HG02610 (cell line): ENCODE measurements around the gene FARS2.

Experiments used
- ATAC-seq: cut with Tn5 transposase; IDR thresholded peaks from one replicate; pipeline ENCODE4 v1.9.1; 2021; ENCODE audit warnings: mild to moderate bottlenecking, moderate library complexity; ENCODE audit not compliant: unreplicated experiment

Gene FARS2

DNA sequence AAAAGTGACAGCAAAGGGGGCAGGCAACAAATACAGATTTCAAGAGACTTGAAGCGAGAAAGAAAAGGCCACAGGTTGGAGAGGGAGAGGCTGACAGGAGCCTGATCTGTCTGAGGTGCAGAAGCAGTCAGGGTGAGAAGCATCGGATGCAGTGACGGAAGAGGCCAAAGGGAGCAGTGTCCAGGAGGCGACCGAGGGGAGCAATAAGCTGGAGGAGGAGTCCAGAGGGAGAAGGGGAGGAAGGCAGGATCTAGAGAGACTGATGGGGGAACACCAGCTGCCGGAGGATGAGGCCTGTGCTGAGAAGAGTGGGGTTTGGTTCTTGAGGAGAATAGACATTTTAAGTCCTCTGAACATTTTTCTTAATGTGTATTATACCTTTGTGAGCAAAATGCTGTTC lies 23.8 kb downstream of the FARS2 start:
- ATAC-seq: no peak

DNA sequence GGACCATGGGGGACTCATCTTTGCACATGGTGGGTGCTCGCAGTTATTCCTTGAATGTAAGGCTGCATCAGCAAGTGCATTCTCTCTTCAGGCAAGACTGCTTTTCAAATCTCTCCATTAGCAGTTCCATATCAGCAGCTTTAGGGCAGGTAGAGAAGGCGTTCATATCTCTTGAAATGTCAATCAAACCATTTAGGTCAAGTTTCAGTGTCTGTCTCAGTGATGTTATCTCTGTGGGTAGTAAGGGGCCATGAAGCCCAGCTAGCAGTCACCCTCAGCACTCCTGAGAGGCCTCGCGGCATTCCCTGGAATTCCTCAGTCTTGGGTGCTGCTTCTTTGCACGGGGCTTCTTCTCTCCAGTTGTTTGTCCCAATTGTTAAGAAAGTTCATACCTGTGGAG lies 24.2 kb downstream of the FARS2 start:
- ATAC-seq: no peak

GRCh38 chr6:5286780-5287179 lies 25.5 kb downstream of the FARS2 start:
- ATAC-seq: no peak

GRCh38 chr6:5287205-5287965 lies 26.1 kb downstream of the FARS2 start:
- ATAC-seq: no peak

- no peak for ATAC-seq
Measured at GRCh38 chr6:5287966-5288297, 26.6 kb downstream of the FARS2 start.

DNA sequence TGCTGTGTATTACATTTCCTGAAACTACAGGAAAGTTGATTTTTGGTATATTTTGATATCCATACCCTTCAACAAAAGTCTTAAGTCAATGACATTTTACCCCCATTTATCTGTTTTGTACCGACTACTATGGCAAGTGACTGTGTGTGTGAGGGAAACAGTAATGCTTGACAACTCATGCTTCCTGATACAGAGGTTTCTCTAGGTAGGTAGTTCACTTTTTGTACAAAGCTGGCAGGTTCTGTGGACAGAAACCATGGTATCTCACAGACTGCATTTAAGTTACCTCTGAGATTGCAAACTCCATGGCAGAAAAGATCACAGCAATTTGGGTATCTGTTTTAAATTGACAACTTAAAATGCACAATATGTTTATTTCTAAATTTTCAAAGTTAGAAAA lies 28.8 kb downstream of the FARS2 start:
- no peak for ATAC-seq

DNA sequence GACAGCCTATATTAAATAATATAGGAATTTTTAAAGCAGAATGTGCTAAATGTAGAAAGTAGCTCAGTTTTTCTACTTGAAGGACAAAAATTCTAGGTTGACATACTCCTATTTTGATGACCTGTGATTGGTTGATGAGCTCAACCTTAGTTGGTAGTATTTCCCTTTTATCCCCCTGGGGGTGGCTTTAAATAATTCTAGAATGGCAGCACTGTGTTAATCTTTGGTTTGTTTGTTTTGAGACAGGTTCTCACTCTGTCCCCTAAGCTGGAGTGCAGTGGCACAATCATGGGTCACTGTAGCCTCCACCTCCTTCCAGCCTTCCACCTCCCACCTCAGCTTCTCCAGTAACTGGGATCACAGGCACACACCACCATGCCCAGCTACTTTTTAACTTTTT lies 29.2 kb downstream of the FARS2 start:
- ATAC-seq: no peak

GRCh38 chr6:5292154-5292553 lies 30.8 kb downstream of the FARS2 start:
- ATAC-seq: no peak

DNA sequence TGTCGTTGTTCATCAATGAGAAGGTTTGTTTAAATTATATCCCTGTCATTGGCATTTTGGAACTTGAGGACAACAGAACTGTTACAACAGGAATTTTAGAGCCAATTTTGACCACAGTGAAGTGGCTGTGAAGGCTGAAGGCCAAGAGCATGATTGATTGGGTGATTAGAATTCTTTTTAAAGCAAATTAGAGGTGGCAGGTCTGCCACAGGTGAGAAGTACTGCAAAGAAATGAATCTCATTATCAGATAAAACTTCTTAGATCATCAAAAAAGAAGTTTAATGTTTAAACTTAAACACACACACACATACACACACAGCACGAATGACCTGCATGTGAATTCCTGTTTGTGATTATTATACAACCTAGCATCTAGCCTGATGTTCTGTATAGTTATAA lies 32.4 kb downstream of the FARS2 start:
- ATAC-seq: no peak

GRCh38 chr6:5294392-5295211 lies 33.3 kb downstream of the FARS2 start:
- peak; percentile 40 for ATAC-seq

DNA sequence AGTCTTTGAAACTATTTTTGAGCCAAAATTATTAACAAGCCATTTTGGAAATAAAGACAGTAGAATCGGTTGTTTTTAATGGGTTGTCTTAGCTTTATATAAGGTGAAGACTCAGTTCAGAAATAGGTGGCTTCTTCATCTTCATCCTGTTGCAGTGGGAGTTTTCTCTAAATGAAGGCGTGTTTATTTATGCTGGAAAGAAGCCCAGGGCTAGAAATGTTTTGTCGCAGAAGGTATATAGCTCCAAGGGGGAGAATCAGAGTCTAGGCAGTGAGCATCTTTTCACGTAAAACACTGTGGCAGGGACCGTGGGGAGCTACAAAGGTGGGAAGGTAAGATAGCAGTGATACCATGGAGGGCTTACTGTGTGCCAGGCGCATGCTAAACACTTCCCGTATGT lies 34.3 kb downstream of the FARS2 start:
- no peak for ATAC-seq

GRCh38 chr6:5300206-5300764 lies 39.0 kb downstream of the FARS2 start:
- no peak for ATAC-seq

- ATAC-seq: peak; percentile 94
Measured at GRCh38 chr6:5302220-5302946, 41.1 kb downstream of the FARS2 start.

GRCh38 chr6:5302995-5303622 lies 41.8 kb downstream of the FARS2 start:
- ATAC-seq: peak; percentile 63

DNA sequence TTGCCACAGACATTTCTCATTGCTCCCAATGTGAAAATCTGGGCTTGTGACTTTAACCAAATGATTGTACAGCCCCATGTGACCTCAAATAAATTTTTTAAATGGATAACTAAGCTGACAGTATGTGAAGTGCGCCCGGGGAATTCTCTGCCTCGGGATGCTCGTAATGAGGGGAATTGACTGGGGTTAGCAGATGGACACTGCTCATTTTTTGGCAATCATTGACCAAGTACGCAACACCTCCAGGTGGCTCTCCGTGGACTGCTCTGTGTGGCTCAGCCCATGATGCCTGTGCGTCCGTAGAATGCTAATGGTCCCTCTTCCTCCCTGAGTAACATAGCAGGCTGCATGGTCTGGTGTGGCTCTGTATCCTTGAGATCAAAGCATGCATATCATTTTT lies 42.4 kb downstream of the FARS2 start:
- ATAC-seq: no peak

DNA sequence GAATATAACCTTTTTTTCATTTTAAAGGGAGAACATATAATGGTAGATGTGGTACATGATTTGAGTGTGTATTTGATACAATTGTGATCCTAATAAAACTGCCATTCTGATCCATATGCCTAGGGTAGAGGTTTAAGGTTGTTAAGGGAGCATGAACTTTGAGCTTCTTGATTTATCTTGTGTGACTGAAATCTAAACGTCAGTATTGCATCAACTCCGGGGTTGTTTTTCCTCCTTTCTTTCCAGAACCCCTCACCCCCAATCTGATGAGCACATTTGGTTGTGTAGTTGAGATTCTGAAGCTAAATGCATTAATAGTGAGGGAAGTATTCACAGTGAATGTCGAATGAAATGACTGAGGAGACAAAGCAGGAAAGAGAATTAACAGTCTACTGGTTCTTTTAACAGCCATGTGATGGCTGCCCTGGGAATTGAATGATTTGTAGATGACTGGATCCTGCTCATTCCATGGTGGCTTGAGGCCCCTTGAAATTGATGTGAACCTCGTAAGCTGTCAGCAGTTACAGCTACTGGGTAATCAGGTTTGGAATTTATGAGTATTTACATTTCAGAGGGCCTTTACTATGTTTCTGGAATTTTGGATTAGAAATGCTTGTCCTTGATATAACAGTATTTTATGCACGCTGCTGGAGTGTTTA lies 44.8 kb downstream of the FARS2 start:
- ATAC-seq: no peak

DNA sequence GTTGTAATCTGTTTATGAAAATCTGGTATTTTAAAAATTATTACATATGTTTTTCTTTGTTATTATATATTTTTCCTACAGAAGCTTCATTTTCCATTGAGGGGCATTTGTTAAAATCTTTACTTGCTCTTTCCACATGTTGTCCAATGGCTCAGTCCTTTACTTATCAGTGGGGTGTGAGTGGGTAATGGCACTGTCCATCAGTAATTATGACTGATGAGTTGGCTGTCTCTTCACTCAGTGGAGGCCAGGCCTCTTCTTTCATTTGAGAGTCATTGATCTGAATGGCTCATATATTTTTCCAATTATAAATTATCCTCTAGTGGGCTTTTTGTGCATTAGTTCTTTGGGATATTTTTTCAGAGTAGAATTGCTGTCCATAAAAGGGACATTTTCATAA lies 45.7 kb downstream of the FARS2 start:
- no peak for ATAC-seq

DNA sequence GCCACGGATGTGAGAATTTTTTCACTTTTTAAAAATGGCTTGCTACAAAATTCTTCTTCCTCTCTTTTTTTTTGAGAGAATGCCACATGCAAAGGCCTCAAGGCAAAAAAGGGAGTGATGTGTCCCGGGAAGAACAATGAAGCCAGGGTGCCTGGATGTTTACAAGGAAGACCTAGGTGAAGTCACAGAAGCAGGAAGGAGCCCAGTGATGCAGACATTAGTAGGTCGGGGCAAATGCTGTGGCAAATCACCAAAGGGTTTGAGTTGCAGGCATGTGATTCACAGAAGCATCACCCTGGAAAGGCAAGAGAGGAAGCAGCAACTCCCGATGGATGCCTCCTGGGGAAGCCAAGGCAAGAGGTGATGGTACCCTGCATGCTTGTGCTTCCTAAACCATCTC lies 46.8 kb downstream of the FARS2 start:
- no peak for ATAC-seq

GRCh38 chr6:5314191-5314865 lies 53.0 kb downstream of the FARS2 start:
- ATAC-seq: no peak

- no peak for ATAC-seq
Measured at GRCh38 chr6:5315881-5316280, 54.6 kb downstream of the FARS2 start.
